ENCODE results near the gene SNX25.
"Not testable (repeated sequence)": the region's sequence is repeated elsewhere in the genome, so short reads cannot be mapped to it uniquely, and the experiment has no call there.

Gene SNX25

GRCh38 chr4:185235843-185236503 is 26.6 kb downstream of the SNX25 start:
- peaks cover 29% of the 10 kb centered on the region for H3K4me1 ChIP-seq (ENCODE audit: control insufficient read depth, insufficient read depth, low read length)
- no peak overlapping the region for H3K9ac ChIP-seq (ENCODE audit: low read length)
- DNase-seq (ENCODE audit: low read depth): no peak
- H3K4me3 ChIP-seq (ENCODE audit: low read length): no peak overlapping the region
- no peaks in the 10 kb centered on the region for H3K36me3 ChIP-seq (ENCODE audit: control insufficient read depth, insufficient read depth, low read length, severe bottlenecking)
- no peaks in the 10 kb centered on the region for H3K27me3 ChIP-seq (replicated peaks; ENCODE audit: control insufficient read depth, insufficient read depth, low read length)
- no peaks in the 10 kb centered on the region for H3K9me3 ChIP-seq (ENCODE audit: control insufficient read depth, low read length)

GRCh38 chr4:185237175-185237574 is 27.8 kb downstream of the SNX25 start:
- Histone ChIP-seq H3K4me1 (ENCODE audit: control insufficient read depth, insufficient read depth, low read length) (peaks cover 29% of the 10 kb centered on the region), H3K4me3 (ENCODE audit: low read length) (no peak overlapping the region), H3K36me3 (ENCODE audit: control insufficient read depth, insufficient read depth, low read length, severe bottlenecking) (no peaks in the 10 kb centered on the region), H3K27me3 (replicated peaks; ENCODE audit: control insufficient read depth, insufficient read depth, low read length) (no peaks in the 10 kb centered on the region), H3K9me3 (ENCODE audit: control insufficient read depth, low read length) (no peaks in the 10 kb centered on the region), H3K9ac (ENCODE audit: low read length) (no peak overlapping the region)
- DNase-seq (ENCODE audit: low read depth): no peak

GRCh38 chr4:185238215-185238681 is 28.9 kb downstream of the SNX25 start:
- Histone ChIP-seq H3K9me3 (ENCODE audit: control insufficient read depth, low read length) (no peaks in the 10 kb centered on the region), H3K9ac (ENCODE audit: low read length) (no peak overlapping the region), H3K4me3 (ENCODE audit: low read length) (no peak overlapping the region), H3K27me3 (replicated peaks; ENCODE audit: control insufficient read depth, insufficient read depth, low read length) (no peaks in the 10 kb centered on the region), H3K4me1 (ENCODE audit: control insufficient read depth, insufficient read depth, low read length) (peaks cover 22% of the 10 kb centered on the region), H3K36me3 (ENCODE audit: control insufficient read depth, insufficient read depth, low read length, severe bottlenecking) (no peaks in the 10 kb centered on the region)
- peak; percentile 76 for DNase-seq (ENCODE audit: low read depth)

- peaks cover 22% of the 10 kb centered on the region for H3K4me1 ChIP-seq (ENCODE audit: control insufficient read depth, insufficient read depth, low read length)
- no peaks in the 10 kb centered on the region for H3K9me3 ChIP-seq (ENCODE audit: control insufficient read depth, low read length)
- H3K4me3 ChIP-seq (ENCODE audit: low read length): no peak overlapping the region
- H3K36me3 ChIP-seq (ENCODE audit: control insufficient read depth, insufficient read depth, low read length, severe bottlenecking): no peaks in the 10 kb centered on the region
- no peak for DNase-seq (ENCODE audit: low read depth)
- H3K9ac ChIP-seq (ENCODE audit: low read length): no peak overlapping the region
- H3K27me3 ChIP-seq (replicated peaks; ENCODE audit: control insufficient read depth, insufficient read depth, low read length): no peaks in the 10 kb centered on the region
Measured at GRCh38 chr4:185238750-185239149, 29.4 kb downstream of the SNX25 start.

GRCh38 chr4:185240486-185240885 is 31.1 kb downstream of the SNX25 start:
- H3K4me1 ChIP-seq (ENCODE audit: control insufficient read depth, insufficient read depth, low read length): peaks cover 20% of the 10 kb centered on the region
- not testable (repeated sequence) for H3K36me3 ChIP-seq (ENCODE audit: control insufficient read depth, insufficient read depth, low read length, severe bottlenecking); H3K4me3 ChIP-seq (ENCODE audit: low read length); DNase-seq (ENCODE audit: low read depth); H3K9me3 ChIP-seq (ENCODE audit: control insufficient read depth, low read length); H3K27me3 ChIP-seq (replicated peaks; ENCODE audit: control insufficient read depth, insufficient read depth, low read length); H3K9ac ChIP-seq (ENCODE audit: low read length)

GRCh38 chr4:185242749-185243533 is 33.5 kb downstream of the SNX25 start:
- no peak overlapping the region for H3K9ac ChIP-seq (ENCODE audit: low read length)
- peaks cover 26% of the 10 kb centered on the region for H3K4me1 ChIP-seq (ENCODE audit: control insufficient read depth, insufficient read depth, low read length)
- DNase-seq (ENCODE audit: low read depth): no peak
- H3K27me3 ChIP-seq (replicated peaks; ENCODE audit: control insufficient read depth, insufficient read depth, low read length): no peaks in the 10 kb centered on the region
- H3K4me3 ChIP-seq (ENCODE audit: low read length): no peak overlapping the region
- H3K36me3 ChIP-seq (ENCODE audit: control insufficient read depth, insufficient read depth, low read length, severe bottlenecking): no peaks in the 10 kb centered on the region
- no peaks in the 10 kb centered on the region for H3K9me3 ChIP-seq (ENCODE audit: control insufficient read depth, low read length)

- Histone ChIP-seq H3K4me3 (ENCODE audit: low read length) (no peak overlapping the region), H3K27me3 (replicated peaks; ENCODE audit: control insufficient read depth, insufficient read depth, low read length) (no peaks in the 10 kb centered on the region), H3K9ac (ENCODE audit: low read length) (no peak overlapping the region)
Measured at GRCh38 chr4:185243879-185244278, 34.5 kb downstream of the SNX25 start.

GRCh38 chr4:185244763-185245162 is 35.4 kb downstream of the SNX25 start:
- Histone ChIP-seq H3K4me1 (ENCODE audit: control insufficient read depth, insufficient read depth, low read length) (peaks cover 16% of the 10 kb centered on the region), H3K36me3 (ENCODE audit: control insufficient read depth, insufficient read depth, low read length, severe bottlenecking) (no peaks in the 10 kb centered on the region), H3K9ac (ENCODE audit: low read length) (no peak overlapping the region), H3K4me3 (ENCODE audit: low read length) (no peak overlapping the region), H3K27me3 (replicated peaks; ENCODE audit: control insufficient read depth, insufficient read depth, low read length) (no peaks in the 10 kb centered on the region), H3K9me3 (ENCODE audit: control insufficient read depth, low read length) (no peaks in the 10 kb centered on the region)
- no peak for DNase-seq (ENCODE audit: low read depth)

More at GRCh38 chr4:185243879-185244278, 34.5 kb downstream of the SNX25 start:
- no peak for DNase-seq (ENCODE audit: low read depth)
- Histone ChIP-seq H3K9me3 (ENCODE audit: control insufficient read depth, low read length) (no peaks in the 10 kb centered on the region), H3K36me3 (ENCODE audit: control insufficient read depth, insufficient read depth, low read length, severe bottlenecking) (no peaks in the 10 kb centered on the region), H3K4me1 (ENCODE audit: control insufficient read depth, insufficient read depth, low read length) (peaks cover 17% of the 10 kb centered on the region)

- Histone ChIP-seq H3K36me3 (ENCODE audit: control insufficient read depth, insufficient read depth, low read length, severe bottlenecking) (peaks cover 6% of the 10 kb centered on the region), H3K4me1 (ENCODE audit: control insufficient read depth, insufficient read depth, low read length) (peaks cover 18% of the 10 kb centered on the region), H3K4me3 (ENCODE audit: low read length) (no peak overlapping the region), H3K9me3 (ENCODE audit: control insufficient read depth, low read length) (no peaks in the 10 kb centered on the region), H3K27me3 (replicated peaks; ENCODE audit: control insufficient read depth, insufficient read depth, low read length) (no peaks in the 10 kb centered on the region), H3K9ac (ENCODE audit: low read length) (no peak overlapping the region)
- DNase-seq (ENCODE audit: low read depth): peak; percentile 50
Measured at GRCh38 chr4:185246453-185246852, 37.1 kb downstream of the SNX25 start.

GRCh38 chr4:185247151-185247550 is 37.8 kb downstream of the SNX25 start:
- no peak overlapping the region for H3K4me3 ChIP-seq (ENCODE audit: low read length)
- H3K9me3 ChIP-seq (ENCODE audit: control insufficient read depth, low read length): no peaks in the 10 kb centered on the region

GRCh38 chr4:185248393-185249039 is 39.1 kb downstream of the SNX25 start:
- no peaks in the 10 kb centered on the region for H3K27me3 ChIP-seq (replicated peaks; ENCODE audit: control insufficient read depth, insufficient read depth, low read length)
- H3K4me1 ChIP-seq (ENCODE audit: control insufficient read depth, insufficient read depth, low read length): peaks cover 24% of the 10 kb centered on the region
- H3K9ac ChIP-seq (ENCODE audit: low read length): no peak overlapping the region
- peaks cover 6% of the 10 kb centered on the region for H3K36me3 ChIP-seq (ENCODE audit: control insufficient read depth, insufficient read depth, low read length, severe bottlenecking)
- H3K4me3 ChIP-seq (ENCODE audit: low read length): no peak overlapping the region
- no peak for DNase-seq (ENCODE audit: low read depth)
- no peaks in the 10 kb centered on the region for H3K9me3 ChIP-seq (ENCODE audit: control insufficient read depth, low read length)

More at GRCh38 chr4:185247151-185247550, 37.8 kb downstream of the SNX25 start:
- peak; percentile 56 for DNase-seq (ENCODE audit: low read depth)
- Histone ChIP-seq H3K36me3 (ENCODE audit: control insufficient read depth, insufficient read depth, low read length, severe bottlenecking) (peaks cover 6% of the 10 kb centered on the region), H3K9ac (ENCODE audit: low read length) (no peak overlapping the region), H3K4me1 (ENCODE audit: control insufficient read depth, insufficient read depth, low read length) (peaks cover 24% of the 10 kb centered on the region), H3K27me3 (replicated peaks; ENCODE audit: control insufficient read depth, insufficient read depth, low read length) (no peaks in the 10 kb centered on the region)
